ENCODE measurements around the gene RUFY1.
"Not testable (repeated sequence)": the region's sequence is repeated elsewhere in the genome, so short reads cannot be mapped to it uniquely, and the experiment has no call there.

GRCh38 chr5:179515501-179515900 is 34.9 kb upstream of the RUFY1 start:
- TF ChIP-seq CTCF, POLR2A (IDR thresholded peaks at IDR 0.05): not testable (repeated sequence)
